GM12865 (cell line): ENCODE data around the gene ISYNA1.
"Not testable (repeated sequence)": the region's sequence is repeated elsewhere in the genome, so short reads cannot be mapped to it uniquely, and the experiment has no call there.

ENCODE experiments used
- DNase-seq: peaks from one replicate; pipeline ENCODE4 v3.0.0; 2010; ENCODE audit warnings: low read depth
- H3K4me3 ChIP-seq: 2 replicates; pipeline ENCODE4 v1.5.1; 2011; ENCODE audit warnings: mild to moderate bottlenecking, low read depth, low read length, control low read depth
- TF ChIP-seq, protein P1 (sequence below): IDR thresholded peaks from 2 replicates; pipeline ENCODE4 v1.5.1; 2011; ENCODE audit warnings: low read length, control low read depth, low read depth, inconsistent platforms; ENCODE audit not compliant: insufficient read depth; ENCODE audit errors: missing control alignments

ISYNA1 gene

DNA sequence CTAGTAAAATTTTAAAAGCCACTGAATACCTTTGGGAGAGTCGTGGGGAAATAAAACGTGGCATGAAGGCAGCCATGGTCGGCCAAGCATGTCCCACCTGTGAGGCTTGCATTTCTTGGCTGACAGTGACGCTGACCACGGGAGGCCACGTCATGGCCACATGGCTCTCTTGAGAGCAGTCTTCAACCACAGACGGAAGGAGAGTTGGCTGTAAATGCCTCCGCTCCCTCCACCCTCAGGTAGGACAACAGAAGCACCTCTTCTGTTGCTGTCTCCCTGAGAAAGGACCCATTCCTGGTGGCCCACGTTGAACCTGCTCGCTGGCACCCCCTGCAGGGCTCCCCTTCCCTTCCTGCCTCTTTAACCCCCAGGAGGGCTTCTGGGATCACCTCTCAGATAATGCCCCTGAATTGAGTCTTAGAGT lies 29.9 kb downstream of the ISYNA1 start:
- peak; percentile 90 for DNase-seq

DNA sequence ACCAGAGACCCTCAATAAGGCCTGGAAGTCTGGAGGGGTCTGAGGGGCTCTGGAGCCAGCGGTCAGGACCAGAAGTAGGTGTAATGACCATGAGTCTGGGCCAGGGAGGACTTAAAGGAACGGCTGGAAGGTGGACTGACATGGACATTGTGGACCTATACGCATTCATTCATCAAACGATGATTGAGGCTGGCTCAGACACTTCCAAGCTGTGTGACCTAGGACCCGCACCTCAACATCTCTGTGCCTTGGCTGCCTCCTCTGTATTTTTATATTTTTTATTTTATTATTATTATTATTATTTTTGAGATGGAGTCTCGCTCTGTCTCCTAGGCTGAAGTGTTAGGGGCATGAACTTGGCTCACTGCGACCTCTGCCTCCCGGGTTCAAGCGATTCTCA lies 31.2 kb downstream of the ISYNA1 start:
- no peak overlapping the region for H3K4me3 ChIP-seq
- no peak for DNase-seq
- TF ChIP-seq, protein P1, sequence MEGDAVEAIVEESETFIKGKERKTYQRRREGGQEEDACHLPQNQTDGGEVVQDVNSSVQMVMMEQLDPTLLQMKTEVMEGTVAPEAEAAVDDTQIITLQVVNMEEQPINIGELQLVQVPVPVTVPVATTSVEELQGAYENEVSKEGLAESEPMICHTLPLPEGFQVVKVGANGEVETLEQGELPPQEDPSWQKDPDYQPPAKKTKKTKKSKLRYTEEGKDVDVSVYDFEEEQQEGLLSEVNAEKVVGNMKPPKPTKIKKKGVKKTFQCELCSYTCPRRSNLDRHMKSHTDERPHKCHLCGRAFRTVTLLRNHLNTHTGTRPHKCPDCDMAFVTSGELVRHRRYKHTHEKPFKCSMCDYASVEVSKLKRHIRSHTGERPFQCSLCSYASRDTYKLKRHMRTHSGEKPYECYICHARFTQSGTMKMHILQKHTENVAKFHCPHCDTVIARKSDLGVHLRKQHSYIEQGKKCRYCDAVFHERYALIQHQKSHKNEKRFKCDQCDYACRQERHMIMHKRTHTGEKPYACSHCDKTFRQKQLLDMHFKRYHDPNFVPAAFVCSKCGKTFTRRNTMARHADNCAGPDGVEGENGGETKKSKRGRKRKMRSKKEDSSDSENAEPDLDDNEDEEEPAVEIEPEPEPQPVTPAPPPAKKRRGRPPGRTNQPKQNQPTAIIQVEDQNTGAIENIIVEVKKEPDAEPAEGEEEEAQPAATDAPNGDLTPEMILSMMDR = no peak

More for the DNA sequence above, 29.9 kb downstream of the ISYNA1 start:
- TF ChIP-seq, protein P1 = peak; percentile 62
- no peak overlapping the region for H3K4me3 ChIP-seq

DNA sequence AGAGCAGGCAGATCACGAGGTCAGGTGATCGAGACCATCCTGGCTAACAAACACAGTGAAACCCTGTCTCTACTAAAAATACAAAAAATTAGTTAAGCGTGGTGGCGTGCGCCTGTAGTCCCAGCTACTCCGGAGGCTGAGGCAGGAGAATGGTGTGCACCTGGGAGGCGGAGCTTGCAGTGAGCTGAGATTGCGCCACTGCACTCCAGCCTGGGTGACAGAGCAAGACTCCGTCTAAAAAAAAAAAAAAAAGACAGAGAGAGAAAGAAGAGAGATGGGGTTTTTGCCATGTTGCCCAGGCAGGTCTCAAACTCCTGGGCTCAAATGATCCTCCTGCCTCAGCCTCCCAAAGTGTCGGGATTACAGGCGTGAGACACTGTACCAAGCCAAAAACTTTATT lies 32.2 kb downstream of the ISYNA1 start:
- H3K4me3 ChIP-seq, DNase-seq: not testable (repeated sequence)

DNA sequence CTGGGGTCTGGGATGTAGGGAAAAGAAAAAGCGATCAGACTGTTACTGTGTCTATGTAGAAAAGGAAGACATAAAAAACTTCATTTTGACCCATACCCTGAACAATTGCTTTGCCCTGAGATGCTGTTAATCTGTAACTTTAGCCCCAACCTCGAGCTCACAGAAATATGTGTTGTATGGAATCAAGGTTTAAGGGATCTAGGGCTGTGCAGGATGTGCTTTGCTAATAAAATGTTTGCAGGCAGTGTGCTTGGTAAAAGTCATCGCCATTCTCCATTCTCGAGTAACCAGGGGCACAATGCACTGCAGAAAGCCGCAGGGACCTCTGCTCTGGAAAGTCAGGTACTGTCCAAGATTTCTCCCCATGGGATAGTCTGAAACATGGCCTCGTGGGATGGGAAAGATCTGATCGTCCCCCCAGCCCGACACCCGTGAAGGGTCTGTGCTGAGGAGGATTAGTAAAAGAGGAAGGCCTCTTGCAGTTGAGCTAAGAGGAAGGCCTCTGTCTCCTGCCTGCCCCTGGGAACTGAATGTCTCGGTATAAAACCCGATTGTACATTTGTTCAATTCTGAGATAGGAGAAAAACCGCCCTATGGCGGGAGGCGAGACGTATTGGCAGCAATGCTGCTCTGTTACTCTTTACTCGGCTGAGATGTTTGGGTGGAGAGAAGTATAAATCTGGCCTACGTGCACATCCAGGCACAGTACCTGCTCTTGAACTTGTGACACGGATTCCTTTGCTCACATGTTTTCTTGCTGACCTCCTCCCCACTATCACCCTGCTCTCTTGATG lies 35.3 kb downstream of the ISYNA1 start:
- not testable (repeated sequence) for DNase-seq, H3K4me3 ChIP-seq

DNA sequence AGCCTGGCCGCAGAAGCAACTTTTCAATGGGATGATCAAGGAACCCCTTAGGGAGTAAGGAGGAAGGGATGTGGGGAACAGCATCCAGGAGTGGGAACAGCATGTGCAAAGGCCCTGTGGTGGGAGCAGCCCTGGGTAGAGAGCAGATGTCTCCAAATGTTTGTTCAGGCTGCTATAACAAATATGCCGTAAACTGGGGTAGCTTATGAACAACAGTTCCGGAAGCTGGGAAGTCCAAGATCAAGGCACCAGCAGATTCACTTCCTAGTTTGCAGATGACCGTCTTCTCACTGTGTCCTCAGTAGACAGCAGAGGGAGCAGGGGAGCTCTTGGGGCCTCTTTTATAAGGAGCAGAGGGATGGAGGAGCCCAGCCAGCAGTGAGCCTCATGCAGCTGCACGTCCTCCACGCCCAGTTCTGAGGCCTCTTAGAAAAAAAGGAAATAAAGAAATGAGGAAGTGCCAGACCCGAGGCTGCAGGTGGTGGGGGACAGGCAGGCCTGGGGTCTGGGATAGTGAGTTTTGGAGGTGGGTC lies 36.3 kb downstream of the ISYNA1 start:
- TF ChIP-seq, protein P1 = peak; percentile 31
- no peak overlapping the region for H3K4me3 ChIP-seq
- peak; percentile 81 for DNase-seq

DNA sequence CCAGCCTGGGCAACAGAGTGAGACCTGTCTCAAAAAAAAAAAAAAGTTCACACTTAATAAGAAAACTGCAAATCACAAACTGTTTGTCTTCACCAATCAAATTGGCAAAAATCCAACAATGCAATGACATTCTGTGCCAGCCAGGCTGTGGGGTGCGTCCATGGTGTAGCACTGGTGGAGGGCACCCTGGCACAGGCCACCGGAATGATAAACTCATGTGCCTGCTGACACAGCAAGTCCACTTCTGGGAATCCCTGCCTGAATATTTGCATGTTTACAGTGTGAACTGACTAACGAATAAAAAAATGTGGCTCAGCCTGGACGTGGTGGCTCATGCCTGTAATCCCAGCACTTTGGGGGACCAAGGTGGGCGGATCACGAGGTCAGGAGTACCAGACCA lies 38.9 kb downstream of the ISYNA1 start:
- TF ChIP-seq, protein P1 = no peak
- no peak for DNase-seq
- no peak overlapping the region for H3K4me3 ChIP-seq

DNA sequence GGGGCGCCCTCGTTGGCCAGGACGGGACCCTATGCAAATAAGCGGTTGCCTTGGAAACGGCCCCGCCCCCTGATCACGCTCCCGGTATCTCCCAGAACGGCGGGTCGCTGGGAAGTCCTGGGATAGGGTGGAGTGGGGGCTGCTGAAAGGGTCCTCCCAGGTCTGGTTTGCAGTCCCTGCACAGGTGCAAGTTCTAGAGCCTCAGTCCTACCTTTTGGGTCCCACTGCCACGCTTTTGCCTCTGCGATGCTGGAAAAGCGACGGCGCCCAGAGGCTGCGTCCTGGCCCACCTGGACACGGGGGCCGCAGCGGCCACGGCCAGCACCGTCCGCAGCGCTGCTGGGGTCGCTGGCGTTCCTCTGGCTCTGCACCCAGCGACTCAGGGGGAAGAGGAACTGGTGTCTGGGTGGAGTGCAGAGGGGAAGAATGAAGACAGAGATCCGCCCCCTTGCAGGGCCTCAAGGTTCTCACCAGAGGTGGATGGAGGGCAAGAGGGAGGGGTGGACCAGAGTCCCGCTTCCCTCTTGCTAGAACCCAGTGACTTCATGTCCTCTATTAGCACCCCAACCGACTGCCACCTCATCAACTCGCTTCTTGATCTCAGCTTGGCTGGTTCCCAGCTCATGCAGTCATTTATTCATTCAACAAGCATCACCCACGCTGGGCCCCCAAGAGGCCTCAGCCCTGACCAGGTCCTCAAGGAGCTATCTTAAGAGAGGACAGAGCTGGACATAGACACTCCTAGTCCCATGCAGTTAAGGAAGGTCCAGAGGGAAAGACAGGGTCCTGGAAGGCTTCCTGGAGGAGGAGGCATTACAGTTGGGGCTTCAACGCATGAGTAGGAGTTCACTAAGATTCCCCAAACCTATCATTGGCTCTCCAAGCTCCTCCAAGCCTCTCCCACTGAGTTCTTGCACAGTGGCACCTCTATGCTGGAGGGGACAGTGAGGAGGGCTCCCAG lies 40.4 kb downstream of the ISYNA1 start, which contains the start of gene LRRC25:
LRRC25 (minus strand) TSS at position 381 of the 961 bp plus-strand sequence. CDS start 659 bp downstream, outside the sequence.
- TF ChIP-seq, protein P1 = no peak
- peak within 1 kb of the TSS; percentile 42 for H3K4me3 ChIP-seq
- peak; percentile 72 for DNase-seq
